Activated T-helper 17 cell treated with anti-CD3 and anti-CD28 coated beads, Interleukin-2, amount 50 U/mL, for 72 hours (primary cell): Measurements from ENCODE around the gene GEN1. TPM values are rescaled to one million over a fixed set of nuclear protein-coding genes. Genes with fewer than 3 reads are reported as not detected.

Experiments
- ATAC-seq: fragments of 150-1000 bp; cut with Tn5 transposase; replicated peaks from 2 replicates; pipeline ENCODE4 v1.10.0; 2021; ENCODE audit warnings: mild to moderate bottlenecking, moderate library complexity
- H3K27ac Mint-ChIP-seq: one replicate; pipeline ENCODE4 v1.8.0; 2022; ENCODE audit warnings: mixed read lengths
- H3K27me3 Mint-ChIP-seq: one replicate; pipeline ENCODE4 v1.8.0; 2022; ENCODE audit warnings: mixed read lengths
- H3K36me3 Mint-ChIP-seq: one replicate; pipeline ENCODE4 v1.8.0; 2022; ENCODE audit warnings: low read depth, mild to moderate bottlenecking, mixed read lengths
- H3K4me1 Mint-ChIP-seq: one replicate; pipeline ENCODE4 v1.8.0; 2022; ENCODE audit warnings: mixed read lengths
- H3K4me3 Mint-ChIP-seq: one replicate; pipeline ENCODE4 v1.8.0; 2022; ENCODE audit warnings: mild to moderate bottlenecking, mixed read lengths
- H3K9me3 Mint-ChIP-seq: one replicate; pipeline ENCODE4 v1.8.0; 2022; ENCODE audit warnings: mixed read lengths
- total RNA-seq, 2 donors: library from RNA; stranded (reverse); gene quantifications; one replicate each; pipeline ENCODE4 v1.2.3, GENCODE V29; 2022

Gene GEN1, protein sequence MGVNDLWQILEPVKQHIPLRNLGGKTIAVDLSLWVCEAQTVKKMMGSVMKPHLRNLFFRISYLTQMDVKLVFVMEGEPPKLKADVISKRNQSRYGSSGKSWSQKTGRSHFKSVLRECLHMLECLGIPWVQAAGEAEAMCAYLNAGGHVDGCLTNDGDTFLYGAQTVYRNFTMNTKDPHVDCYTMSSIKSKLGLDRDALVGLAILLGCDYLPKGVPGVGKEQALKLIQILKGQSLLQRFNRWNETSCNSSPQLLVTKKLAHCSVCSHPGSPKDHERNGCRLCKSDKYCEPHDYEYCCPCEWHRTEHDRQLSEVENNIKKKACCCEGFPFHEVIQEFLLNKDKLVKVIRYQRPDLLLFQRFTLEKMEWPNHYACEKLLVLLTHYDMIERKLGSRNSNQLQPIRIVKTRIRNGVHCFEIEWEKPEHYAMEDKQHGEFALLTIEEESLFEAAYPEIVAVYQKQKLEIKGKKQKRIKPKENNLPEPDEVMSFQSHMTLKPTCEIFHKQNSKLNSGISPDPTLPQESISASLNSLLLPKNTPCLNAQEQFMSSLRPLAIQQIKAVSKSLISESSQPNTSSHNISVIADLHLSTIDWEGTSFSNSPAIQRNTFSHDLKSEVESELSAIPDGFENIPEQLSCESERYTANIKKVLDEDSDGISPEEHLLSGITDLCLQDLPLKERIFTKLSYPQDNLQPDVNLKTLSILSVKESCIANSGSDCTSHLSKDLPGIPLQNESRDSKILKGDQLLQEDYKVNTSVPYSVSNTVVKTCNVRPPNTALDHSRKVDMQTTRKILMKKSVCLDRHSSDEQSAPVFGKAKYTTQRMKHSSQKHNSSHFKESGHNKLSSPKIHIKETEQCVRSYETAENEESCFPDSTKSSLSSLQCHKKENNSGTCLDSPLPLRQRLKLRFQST
- 10 to 100 TPM; 27.6 to 38.3 TPM for total RNA-seq

DNA sequence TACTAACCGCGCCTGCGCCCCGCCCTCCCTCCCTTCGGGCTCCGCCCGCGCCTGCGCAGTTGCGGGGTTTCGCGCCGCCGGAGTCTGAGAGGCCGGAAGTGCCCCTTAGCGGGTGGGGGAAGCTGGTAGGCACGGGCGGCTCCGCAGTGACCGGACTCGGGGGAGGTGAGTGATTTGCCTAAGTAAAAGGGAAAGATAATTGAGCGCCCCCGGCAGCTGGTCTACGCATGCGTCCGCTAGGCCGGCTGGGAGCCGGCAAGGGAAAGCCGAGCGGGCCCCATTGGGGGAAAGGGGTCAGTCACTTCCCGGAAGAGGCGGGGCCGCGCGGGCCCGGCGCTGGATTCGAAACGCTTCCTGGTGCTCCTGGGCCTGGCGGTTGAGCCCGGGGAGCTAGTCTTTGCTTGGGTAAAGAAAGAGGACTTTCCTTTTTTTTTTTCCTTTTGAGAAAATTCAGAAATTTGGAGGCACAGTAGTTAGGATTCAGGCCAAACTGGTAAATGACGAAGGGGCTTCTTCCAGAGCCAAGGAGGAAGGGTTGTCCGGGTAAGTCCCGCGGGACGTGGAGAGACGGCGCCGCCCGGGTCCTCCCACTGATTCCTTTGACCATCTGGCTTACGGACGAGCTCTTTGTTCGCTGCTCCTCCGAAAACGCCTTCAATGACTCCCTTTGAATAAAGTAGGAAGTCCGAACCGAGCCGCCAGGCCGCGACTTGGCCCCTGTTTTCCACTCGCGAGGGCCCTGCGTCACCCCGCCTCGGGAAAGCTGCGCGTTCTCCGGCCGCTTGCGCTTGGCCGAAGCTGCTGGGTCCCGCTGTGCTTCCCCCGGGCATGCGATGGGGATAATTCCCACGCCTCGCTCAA lies at the start of gene GEN1, which contains the start of gene SMC6:
Gene GEN1 (plus strand): TSS at position 336 of the 861 bp plus-strand sequence. CDS start 5,806 bp downstream, outside the sequence.
Gene SMC6 (minus strand): TSS at position 8 of the 861 bp plus-strand sequence. CDS start 7,864 bp downstream, outside the sequence.
- Mint-ChIP-seq H3K4me3 (peak within 1 kb of the TSS; percentile 82), H3K4me1 (peaks cover 6% of the 10 kb centered on the region), H3K27me3 (no peaks in the 10 kb centered on the region), H3K9me3 (no peaks in the 10 kb centered on the region), H3K27ac (peak within 1 kb of the TSS; percentile 96), H3K36me3 (peaks cover 5% of the 10 kb centered on the region)
- peak; percentile 88 for ATAC-seq

DNA sequence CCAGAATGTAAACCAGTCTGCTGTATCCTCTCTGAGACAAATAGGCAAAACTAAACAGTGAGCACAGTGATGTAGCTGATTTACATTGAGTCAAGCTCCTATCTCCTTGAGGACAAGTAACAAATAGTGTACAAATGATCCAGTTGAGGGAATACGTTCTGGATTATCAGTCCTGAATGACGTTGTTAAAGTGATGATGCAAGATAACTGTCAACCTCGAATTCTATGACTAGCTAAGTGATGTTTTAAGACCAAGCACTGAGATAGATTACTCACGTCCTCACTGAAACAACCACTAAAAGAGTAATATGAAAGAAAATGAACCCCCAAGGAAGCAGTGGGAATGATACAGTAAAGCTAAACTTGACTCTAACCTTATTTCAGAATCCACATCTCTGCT lies 47.1 kb upstream of the GEN1 start:
- H3K4me3 Mint-ChIP-seq: no peak overlapping the region
- peaks cover 59% of the 10 kb centered on the region for H3K36me3 Mint-ChIP-seq
- H3K27ac Mint-ChIP-seq: no peak overlapping the region
- H3K4me1 Mint-ChIP-seq: no peaks in the 10 kb centered on the region
- H3K9me3 Mint-ChIP-seq: no peaks in the 10 kb centered on the region
- no peak for ATAC-seq
- no peaks in the 10 kb centered on the region for H3K27me3 Mint-ChIP-seq

DNA sequence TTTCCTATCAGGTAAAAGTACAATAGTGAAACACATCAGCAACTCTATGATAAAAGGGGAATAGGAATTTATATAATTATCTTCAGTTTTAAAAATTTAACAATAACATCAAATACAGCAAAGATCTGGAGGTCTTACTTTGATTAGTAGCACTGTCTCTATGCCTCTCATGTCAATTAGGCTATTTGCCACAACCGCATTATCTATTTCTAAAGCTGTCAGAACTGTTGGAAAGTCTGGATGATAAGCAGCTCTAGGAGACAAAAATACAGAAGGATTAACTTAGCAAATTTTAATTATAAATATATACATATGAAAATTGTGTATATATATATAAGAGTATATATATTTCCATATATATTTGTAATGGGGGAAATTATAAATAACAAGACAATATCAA lies 45.4 kb upstream of the GEN1 start:
- Mint-ChIP-seq H3K4me1 (no peaks in the 10 kb centered on the region), H3K27ac (no peak overlapping the region), H3K36me3 (peaks cover 43% of the 10 kb centered on the region), H3K27me3 (no peaks in the 10 kb centered on the region), H3K4me3 (no peak overlapping the region), H3K9me3 (no peaks in the 10 kb centered on the region)
- ATAC-seq: no peak

DNA sequence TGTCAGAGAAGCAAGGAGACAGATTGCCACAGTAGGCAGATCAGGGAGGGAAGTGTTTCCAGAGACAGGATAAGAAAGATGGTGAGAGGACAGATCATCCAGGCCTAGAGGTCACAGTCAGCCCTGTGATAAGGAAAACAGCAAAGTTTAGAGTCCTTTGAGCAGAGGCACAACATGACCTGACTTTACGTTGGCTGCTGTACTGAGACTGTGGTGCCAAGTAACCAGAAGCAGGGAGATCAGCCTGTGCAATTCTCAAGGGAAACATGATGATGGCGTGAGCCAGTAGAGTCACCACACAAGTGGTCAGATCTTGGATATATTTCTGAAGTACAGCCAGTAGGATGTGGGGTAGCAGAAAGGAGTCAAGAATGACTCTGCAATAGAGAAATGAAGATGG lies 44.0 kb upstream of the GEN1 start:
- no peak overlapping the region for H3K4me3 Mint-ChIP-seq
- H3K36me3 Mint-ChIP-seq: peaks cover 30% of the 10 kb centered on the region
- H3K27ac Mint-ChIP-seq: no peak overlapping the region
- no peaks in the 10 kb centered on the region for H3K4me1 Mint-ChIP-seq
- H3K27me3 Mint-ChIP-seq: no peaks in the 10 kb centered on the region
- ATAC-seq: no peak
- H3K9me3 Mint-ChIP-seq: no peaks in the 10 kb centered on the region

DNA sequence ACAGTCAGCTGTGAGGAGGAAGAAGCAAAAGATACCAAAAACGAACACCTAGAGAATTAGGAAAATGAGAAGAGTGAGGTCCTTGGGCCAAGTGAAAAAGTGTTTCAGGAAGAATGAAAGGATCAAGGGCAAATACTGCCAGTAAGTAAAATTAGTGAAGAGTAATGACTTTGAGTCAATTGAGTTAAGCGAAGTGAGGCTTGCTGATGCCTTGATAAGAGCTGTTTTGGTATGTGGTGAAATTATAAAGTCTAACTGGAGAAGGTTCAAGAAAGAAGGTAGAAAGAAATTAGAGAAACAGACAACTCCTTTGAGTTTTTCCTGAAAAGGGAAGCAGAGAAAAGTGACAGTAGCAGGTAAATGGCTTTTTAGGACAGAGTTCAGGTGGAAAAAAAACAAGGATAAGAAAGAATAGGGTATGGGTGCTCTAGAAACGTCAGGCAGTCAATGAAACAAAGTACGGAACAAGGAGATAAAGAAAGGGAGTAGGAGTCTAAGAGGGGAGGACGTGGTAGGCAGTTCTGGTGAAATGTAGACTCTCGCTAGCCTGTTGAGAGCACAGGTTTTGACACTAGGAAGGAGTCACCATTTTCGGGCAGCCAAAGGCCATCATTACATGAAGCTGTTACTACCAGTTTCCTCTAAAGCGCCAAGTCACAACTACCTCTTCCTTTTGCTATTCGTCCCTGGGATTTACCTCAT lies 43.2 kb upstream of the GEN1 start:
- Mint-ChIP-seq H3K4me3 (no peak overlapping the region), H3K27me3 (no peaks in the 10 kb centered on the region), H3K9me3 (no peaks in the 10 kb centered on the region), H3K4me1 (no peaks in the 10 kb centered on the region), H3K27ac (no peak overlapping the region), H3K36me3 (peaks cover 30% of the 10 kb centered on the region)
- no peak for ATAC-seq

DNA sequence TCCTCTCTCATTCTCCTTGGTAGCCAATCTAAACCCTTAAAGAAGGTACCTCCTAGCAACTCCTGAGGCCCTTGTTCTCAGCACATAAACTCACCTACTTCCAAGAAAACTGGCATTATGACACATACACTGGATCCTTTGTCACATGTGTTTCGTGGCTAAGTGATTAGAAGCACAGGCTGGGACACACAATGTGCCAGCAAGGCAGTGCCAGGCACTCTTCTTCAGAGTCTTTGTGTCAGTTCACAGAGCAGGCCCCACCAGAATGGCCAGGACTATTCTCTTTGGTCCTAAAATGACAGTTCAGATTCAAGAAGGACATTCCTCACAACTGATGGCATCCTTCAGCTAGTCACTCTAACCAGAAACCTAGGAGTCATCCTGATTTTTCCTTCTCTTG lies 40.6 kb upstream of the GEN1 start:
- no peak for ATAC-seq
- H3K4me1 Mint-ChIP-seq: no peaks in the 10 kb centered on the region
- no peaks in the 10 kb centered on the region for H3K27me3 Mint-ChIP-seq
- no peak overlapping the region for H3K4me3 Mint-ChIP-seq
- H3K36me3 Mint-ChIP-seq: peaks cover 29% of the 10 kb centered on the region
- H3K27ac Mint-ChIP-seq: no peak overlapping the region
- H3K9me3 Mint-ChIP-seq: no peaks in the 10 kb centered on the region

DNA sequence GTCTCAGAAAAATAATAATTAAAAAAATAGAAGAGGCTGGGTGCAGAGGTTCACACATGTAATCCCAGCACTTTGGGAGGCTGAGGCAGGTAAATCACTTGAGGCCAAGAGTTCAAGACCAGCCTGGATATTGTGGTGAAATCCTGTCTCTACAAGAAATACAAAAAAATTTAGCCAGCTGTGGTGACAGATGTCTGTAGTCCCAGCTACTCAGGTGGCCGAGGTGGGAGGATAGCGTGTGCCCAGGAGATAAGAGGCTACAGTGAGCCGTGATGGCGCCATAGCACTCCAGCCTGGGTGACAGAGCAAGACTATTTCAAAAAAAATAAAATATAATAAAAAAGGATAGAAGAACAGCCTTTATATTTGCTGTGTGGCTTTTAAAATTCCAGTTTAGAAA lies 36.3 kb upstream of the GEN1 start:
- ATAC-seq: no peak
- H3K36me3 Mint-ChIP-seq: peaks cover 55% of the 10 kb centered on the region
- H3K4me1 Mint-ChIP-seq: no peaks in the 10 kb centered on the region
- H3K27ac Mint-ChIP-seq: no peak overlapping the region
- no peaks in the 10 kb centered on the region for H3K27me3 Mint-ChIP-seq
- no peak overlapping the region for H3K4me3 Mint-ChIP-seq
- H3K9me3 Mint-ChIP-seq: no peaks in the 10 kb centered on the region

DNA sequence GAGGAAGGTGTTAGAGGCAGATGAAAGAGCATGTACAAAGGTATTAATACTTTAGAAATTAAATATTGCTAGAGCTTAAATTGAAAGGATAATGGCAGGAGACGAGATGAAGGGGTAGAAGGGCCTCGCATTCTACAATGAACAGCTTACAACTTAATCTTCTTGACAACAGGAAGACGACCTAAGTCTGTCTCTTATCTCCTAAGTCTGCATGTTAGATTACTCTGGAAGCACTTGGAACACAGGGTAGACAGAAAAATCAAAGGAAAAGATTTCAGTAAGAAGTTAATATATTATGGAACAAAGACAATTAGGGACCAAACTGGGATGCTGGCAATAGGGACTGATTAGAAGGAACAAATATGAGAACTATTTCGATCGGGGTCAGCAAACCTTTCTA lies 35.2 kb upstream of the GEN1 start:
- no peaks in the 10 kb centered on the region for H3K4me1 Mint-ChIP-seq
- H3K4me3 Mint-ChIP-seq: no peak overlapping the region
- H3K36me3 Mint-ChIP-seq: peaks cover 55% of the 10 kb centered on the region
- ATAC-seq: no peak
- H3K9me3 Mint-ChIP-seq: no peaks in the 10 kb centered on the region
- no peaks in the 10 kb centered on the region for H3K27me3 Mint-ChIP-seq
- no peak overlapping the region for H3K27ac Mint-ChIP-seq

DNA sequence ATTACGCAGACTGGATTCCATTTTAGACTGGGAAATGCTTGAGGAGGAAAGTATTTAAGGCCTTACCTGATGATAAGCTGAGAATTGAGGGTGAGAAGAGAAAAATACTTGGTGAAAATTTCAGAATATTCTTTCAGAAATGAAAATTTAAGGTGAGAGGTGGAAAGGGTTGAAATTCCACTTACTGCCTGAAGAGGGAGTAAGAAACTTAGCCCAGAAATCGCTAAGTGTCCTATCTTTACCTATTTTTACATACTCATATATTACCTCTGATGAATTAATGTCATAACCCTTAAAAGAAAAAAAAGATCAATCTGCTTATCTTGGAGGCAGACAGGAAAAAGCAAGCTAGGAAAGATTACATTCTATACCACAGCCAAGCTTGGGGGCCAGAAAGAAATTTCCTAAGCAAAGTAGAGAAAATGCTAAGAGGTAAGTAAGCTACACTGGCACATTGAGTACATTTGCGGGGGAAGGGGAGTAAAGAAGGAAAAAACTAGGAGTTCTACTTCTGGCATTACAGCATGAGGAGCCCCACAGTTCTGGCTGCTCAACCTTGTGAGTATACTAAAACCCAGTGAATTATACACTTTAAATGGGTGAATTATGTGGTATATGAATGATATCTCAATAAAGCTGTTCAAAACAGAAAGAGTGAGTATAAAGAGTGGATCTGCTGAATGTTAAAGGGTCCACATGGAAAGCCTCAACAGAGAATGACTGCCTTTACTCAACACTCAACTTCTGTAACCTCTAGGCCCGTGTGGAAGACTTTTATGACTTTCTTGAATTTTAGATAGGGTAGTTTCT lies 34.2 kb upstream of the GEN1 start:
- Mint-ChIP-seq H3K9me3 (no peaks in the 10 kb centered on the region), H3K27me3 (no peaks in the 10 kb centered on the region), H3K4me1 (no peaks in the 10 kb centered on the region), H3K27ac (no peak overlapping the region), H3K4me3 (no peak overlapping the region), H3K36me3 (peaks cover 60% of the 10 kb centered on the region)
- ATAC-seq: no peak

DNA sequence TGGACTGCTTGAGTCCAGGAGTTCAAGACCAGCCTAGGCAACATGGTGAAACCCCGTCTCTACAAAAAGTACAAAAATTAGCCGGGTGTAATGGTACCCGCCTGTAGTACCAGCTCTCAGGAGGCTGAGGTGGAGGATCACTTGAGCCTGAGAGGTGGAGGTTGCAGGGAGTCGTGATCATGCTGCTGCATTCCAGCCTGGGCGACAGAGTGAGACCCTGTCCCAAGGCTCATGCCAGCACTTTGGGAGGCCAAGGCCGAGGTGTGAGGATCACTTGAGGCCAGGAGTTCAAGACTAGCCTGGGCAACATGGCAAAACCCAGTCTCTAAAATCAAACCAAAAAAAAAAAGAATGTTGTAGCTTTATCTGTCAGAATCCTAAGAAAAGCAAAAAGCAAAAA lies 25.7 kb upstream of the GEN1 start:
- peaks cover 56% of the 10 kb centered on the region for H3K36me3 Mint-ChIP-seq
- no peaks in the 10 kb centered on the region for H3K9me3 Mint-ChIP-seq
- no peak for ATAC-seq
- H3K4me3 Mint-ChIP-seq: no peak overlapping the region
- H3K27ac Mint-ChIP-seq: no peak overlapping the region
- no peaks in the 10 kb centered on the region for H3K4me1 Mint-ChIP-seq
- no peaks in the 10 kb centered on the region for H3K27me3 Mint-ChIP-seq

DNA sequence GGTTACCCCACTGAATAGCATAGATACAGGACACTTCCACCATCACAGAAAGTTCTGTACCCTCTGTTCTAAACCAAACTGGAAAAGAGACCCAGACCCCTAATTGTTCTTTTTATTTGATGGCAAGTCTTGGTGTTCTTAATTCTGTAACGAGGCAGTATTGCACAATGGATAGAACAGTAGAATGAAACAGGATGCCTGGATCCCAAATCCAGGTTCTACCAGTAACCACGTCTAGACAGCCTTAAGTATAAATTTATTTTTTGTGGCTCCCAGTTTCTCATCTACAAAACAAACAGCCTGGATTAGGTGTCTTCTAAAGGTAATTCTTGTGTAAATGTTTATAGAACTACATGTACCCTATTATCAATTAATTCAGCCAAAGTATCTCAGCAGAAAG lies 24.1 kb upstream of the GEN1 start:
- no peak overlapping the region for H3K4me3 Mint-ChIP-seq
- H3K36me3 Mint-ChIP-seq: peaks cover 66% of the 10 kb centered on the region
- no peak for ATAC-seq
- peaks cover 3% of the 10 kb centered on the region for H3K4me1 Mint-ChIP-seq
- H3K9me3 Mint-ChIP-seq: no peaks in the 10 kb centered on the region
- H3K27ac Mint-ChIP-seq: no peak overlapping the region
- no peaks in the 10 kb centered on the region for H3K27me3 Mint-ChIP-seq

DNA sequence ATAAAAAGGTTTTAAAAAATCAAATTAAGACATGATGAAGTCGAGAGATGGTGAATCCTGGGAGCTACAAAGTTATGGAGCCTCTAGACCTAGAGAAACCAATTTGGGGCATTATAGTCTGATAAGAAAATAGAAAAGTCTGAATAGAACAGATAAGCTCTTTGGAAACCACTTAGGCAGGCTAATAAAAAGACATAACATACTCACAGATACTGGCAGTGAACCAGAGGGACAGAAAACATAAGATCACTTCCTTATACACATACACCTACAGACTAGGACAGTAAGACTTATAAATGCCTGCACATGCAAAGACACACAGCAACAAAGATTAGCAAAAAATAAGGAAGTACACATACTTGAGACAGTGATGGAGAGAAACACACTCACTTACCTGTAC lies 20.3 kb upstream of the GEN1 start:
- H3K27ac Mint-ChIP-seq: peak overlapping the region; percentile 16
- no peaks in the 10 kb centered on the region for H3K9me3 Mint-ChIP-seq
- H3K36me3 Mint-ChIP-seq: peaks cover 89% of the 10 kb centered on the region

DNA sequence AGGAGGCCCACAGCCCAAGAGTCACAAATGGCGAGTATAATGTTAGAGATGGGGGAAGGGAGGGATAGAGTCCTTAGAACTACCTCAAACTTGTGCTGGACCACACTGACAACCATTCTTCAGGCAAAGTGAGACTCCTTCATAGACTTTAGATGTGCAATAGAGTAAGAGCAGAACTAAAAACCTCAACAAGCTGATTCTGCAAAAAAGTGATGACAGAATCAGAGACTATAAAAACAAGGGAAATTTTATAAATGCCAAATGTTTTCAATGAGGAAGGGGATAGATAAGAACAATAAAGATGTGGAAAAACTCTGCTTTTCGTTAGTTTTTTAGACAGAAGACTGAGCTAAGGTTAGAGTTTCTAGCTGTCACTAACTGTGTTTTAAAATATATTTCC lies 18.1 kb upstream of the GEN1 start:
- peaks cover 92% of the 10 kb centered on the region for H3K36me3 Mint-ChIP-seq
- H3K27ac Mint-ChIP-seq: no peak overlapping the region
- no peaks in the 10 kb centered on the region for H3K9me3 Mint-ChIP-seq
- ATAC-seq: no peak
- H3K4me1 Mint-ChIP-seq: peaks cover 6% of the 10 kb centered on the region
- no peak overlapping the region for H3K4me3 Mint-ChIP-seq
- H3K27me3 Mint-ChIP-seq: no peaks in the 10 kb centered on the region

More for the DNA sequence above, 20.3 kb upstream of the GEN1 start:
- no peak for ATAC-seq
- no peak overlapping the region for H3K4me3 Mint-ChIP-seq
- peaks cover 3% of the 10 kb centered on the region for H3K4me1 Mint-ChIP-seq
- no peaks in the 10 kb centered on the region for H3K27me3 Mint-ChIP-seq
